ENCODE measurements around the gene ERBIN.

DNA sequence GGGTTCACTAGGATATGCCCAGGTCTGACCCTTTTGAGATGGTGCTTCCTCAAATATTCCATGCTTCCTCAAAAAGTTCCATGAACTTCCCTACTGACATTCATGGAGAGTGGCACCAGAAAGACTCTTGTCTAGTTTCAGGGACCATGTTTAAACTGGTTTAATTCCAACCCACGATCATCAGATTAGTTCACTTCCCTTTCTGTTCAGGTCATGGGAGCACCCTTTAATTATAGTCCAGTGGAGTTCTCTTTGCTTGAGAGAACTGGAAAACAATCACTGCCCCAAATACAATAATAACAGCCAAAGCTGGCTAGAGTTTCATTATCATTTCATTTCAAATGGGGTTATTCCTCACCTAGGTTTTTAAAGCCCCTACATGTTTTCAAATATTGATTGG is 9.7 kb upstream of the ERBIN start:
- TF ChIP-seq CTCF (IDR thresholded peaks at IDR 0.05) (no peak), POLR2A (IDR thresholded peaks at IDR 0.05) (no peak)

All from Peyer's patch (tissue), 4 donors.